Gastrocnemius medialis (tissue), 4 donors: ENCODE data around the gene DNPEP.

Experiments used
- CTCF ChIP-seq, 5 experiments: fragments of 450-650 bp in 3 of 5; fragments of 200-600 bp in 2 of 5; sonication (generic) in 2 of 5; IDR thresholded peaks in 4 of 5; conservative IDR thresholded peaks in 1 of 5; 1 replicate in 4 of 5; 2 replicates in 1 of 5; pipeline ENCODE4 v1.5.1; 2016 to 2019; ENCODE audit warnings: antibody characterized with exemption in 5 of 5, mild to moderate bottlenecking in 3 of 5, moderate library complexity in 3 of 5
- POLR2A ChIP-seq, 2 donors: fragments of 450-650 bp; IDR thresholded peaks; one replicate each; pipeline ENCODE4 v1.6.1; 2017; ENCODE audit warnings: antibody characterized with exemption in 2 of 2, mild to moderate bottlenecking in 2 of 2, moderate library complexity in 2 of 2

DNA sequence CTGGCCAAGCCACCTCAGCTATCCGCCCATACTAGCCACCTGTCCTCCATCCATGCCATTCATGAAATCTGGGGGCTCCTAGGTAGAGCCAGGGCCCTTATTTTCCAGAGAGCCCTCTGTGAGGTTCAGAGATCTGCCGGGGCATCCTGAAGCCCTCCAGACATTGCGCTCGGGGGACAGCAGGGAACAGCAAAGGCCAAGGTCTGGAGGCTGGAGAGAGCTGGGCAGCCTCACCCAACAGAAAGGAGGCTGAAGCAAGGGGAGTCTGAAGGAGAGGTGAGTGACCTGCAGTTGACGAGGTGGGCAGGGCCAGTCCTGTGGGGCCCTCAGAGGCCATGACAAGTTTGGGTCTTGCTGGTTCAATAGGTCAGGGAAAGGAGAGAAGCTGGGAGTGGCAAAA is 21.9 kb upstream of the DNPEP start:
- TF ChIP-seq POLR2A (IDR thresholded peaks at IDR 0.05) (no peak), CTCF (IDR thresholded peaks at IDR 0.05 in 4 of 5, conservative IDR thresholded peaks at IDR 0.05 in 1 of 5) (no peak)
